Activated T-cell treated with anti-CD3 and anti-CD28 coated beads, Interleukin-2, amount 50 U/mL, for 4 hours (primary cell): Measurements from ENCODE around the gene MIA2. TPM values are rescaled to one million over a fixed set of nuclear protein-coding genes. Genes with fewer than 3 reads are reported as not detected.

Experiments
- ATAC-seq, 2 donors: fragments of 200-7000 bp; cut with Tn5 transposase; one replicate each; pipeline ENCODE4 v1.10.0; 2021
- DNase-seq: peaks from one replicate; pipeline ENCODE4 v3.0.0-alpha.2; 2020
- H3K27me3 Mint-ChIP-seq: one replicate; pipeline ENCODE4 v1.8.0; 2021; ENCODE audit warnings: low read depth, mixed read lengths
- H3K36me3 Mint-ChIP-seq: one replicate; pipeline ENCODE4 v1.8.0; 2022; ENCODE audit warnings: mixed read lengths; ENCODE audit not compliant: insufficient read depth
- H3K4me1 Mint-ChIP-seq: one replicate; pipeline ENCODE4 v1.8.0; 2021; ENCODE audit warnings: low read depth, mixed read lengths
- H3K4me3 Mint-ChIP-seq: one replicate; pipeline ENCODE4 v1.8.0; 2021; ENCODE audit warnings: mild to moderate bottlenecking, moderate library complexity, mixed read lengths
- H3K9me3 Mint-ChIP-seq: one replicate; pipeline ENCODE4 v1.8.0; 2021; ENCODE audit warnings: mixed read lengths
- total RNA-seq, 3 donors: library from RNA; stranded (reverse); gene quantifications; one replicate each; pipeline ENCODE4 v1.2.1, GENCODE V29; 2021

Gene MIA2
- total RNA-seq, 3 donors from 2014 or later, result 14.7 to 19.7 (median 14.8) TPM

DNA sequence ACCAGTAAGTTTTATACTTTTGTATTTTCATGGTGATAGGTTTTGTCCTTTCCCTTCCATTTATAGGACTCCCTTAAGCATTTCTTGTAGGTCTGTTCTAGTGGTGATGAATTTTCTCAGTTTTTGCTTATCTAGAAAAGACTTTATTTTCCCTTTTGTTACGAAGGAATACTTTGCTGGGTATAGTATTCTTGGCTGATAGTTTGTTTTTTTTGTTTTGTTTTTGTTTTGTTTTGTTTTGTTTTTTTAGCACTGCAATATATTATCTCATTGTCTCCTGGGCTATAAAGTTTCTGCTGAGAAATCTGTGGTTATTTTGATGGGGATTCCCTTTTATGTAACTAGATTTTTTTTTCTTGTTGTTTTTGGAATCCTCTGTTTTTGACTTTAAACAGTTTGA lies 130.8 kb downstream of the MIA2 start:
- Mint-ChIP-seq H3K27me3 (no peaks in the 10 kb centered on the region), H3K4me3 (no peak overlapping the region), H3K36me3 (peaks cover 56% of the 10 kb centered on the region), H3K9me3 (peaks cover 30% of the 10 kb centered on the region), H3K4me1 (peaks cover 2% of the 10 kb centered on the region)
- ATAC-seq, result no peak
- no peak for DNase-seq

DNA sequence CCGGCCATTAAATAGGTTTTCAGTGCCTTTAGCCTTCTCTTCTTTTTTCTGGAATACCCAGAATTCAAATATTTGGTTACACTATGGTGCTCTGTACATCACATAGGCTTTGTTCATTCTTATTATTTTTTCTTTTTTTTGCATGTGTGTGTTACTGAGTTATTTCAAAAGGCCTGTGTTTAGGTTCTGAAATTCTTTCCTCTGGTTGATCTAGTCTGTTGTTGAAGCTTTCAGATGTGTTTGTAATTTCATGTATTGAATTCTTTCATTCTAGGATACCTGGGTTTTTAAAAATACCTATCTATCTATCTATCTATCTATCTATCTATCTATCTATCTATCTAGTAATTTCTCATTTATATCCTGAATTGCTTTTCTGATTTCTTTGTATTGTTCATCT lies 131.6 kb downstream of the MIA2 start:
- ATAC-seq (no peak), DNase-seq (no peak)
- Mint-ChIP-seq H3K9me3 (peaks cover 30% of the 10 kb centered on the region), H3K4me3 (no peak overlapping the region), H3K36me3 (peaks cover 50% of the 10 kb centered on the region), H3K4me1 (peaks cover 2% of the 10 kb centered on the region), H3K27me3 (no peaks in the 10 kb centered on the region)

DNA sequence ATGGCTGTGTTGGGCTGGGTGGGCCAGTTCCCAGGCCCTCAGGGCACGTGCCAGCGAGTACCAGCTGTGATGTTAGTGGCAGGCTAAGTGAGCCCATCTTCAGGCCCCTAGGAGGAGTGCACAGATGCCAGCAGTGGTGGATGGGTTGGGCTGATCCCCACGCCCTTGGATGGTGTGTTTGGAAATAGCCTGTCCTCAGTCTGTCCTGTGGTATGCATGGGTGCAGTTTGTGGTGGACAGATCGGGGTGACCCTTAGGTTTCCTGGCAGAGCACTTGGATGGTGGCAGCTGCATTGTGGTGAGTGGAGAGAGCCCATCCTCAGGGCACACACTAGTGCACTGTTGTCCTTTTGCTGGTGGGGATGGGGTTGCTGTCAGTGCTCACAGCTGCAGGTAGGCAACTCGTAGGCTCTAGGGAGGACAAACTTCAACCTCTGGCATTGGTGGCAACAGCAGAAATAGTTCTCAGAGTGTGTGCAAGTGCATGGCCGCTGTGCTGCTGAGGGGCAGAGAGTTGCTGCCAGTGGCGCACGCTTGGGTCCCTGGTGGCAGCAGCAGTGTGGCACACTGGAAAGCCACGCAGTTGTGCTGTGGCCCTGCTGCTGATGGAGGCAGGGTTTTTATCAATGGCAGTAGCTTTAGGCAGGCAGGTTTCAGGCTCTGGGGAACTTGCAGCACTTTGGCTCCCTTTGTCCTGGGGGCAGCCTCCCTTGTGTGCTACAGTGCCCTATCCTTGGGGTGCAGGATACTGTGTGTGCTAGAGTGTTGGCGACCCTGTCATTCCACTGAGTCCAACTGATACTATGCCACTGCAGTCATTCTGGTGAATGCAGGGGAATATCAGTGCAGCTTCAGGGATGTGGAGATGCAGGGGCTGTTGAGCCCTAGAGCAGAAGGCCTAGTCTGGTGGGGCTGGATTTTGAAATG lies 133.0 kb downstream of the MIA2 start:
- Mint-ChIP-seq H3K27me3 (no peaks in the 10 kb centered on the region), H3K9me3 (peaks cover 30% of the 10 kb centered on the region), H3K4me1 (no peaks in the 10 kb centered on the region), H3K36me3 (peaks cover 42% of the 10 kb centered on the region), H3K4me3 (no peak overlapping the region)
- DNase-seq (no peak), ATAC-seq (no peak)

DNA sequence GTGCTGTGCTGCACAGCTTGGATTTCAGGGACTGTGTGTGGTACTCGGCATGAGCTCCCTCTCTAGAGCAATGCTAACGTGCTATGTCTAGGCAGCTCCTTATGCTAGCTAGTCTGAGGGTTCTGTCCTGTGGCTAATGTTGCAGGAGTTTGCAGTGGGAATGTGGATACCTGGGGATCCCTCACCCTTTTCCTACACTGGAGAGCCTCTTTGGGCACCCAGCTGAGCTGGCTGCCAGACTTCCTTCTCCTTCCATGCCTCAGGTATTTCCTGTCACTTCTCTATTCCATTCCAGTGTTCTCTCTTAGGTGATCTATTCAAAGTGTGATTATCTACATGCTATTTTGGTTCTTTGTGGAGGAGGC lies 133.7 kb downstream of the MIA2 start:
- ATAC-seq (no peak), DNase-seq (no peak)
- no peak overlapping the region for H3K4me3 Mint-ChIP-seq
- no peaks in the 10 kb centered on the region for H3K4me1 Mint-ChIP-seq
- H3K9me3 Mint-ChIP-seq, result peaks cover 25% of the 10 kb centered on the region
- peaks cover 36% of the 10 kb centered on the region for H3K36me3 Mint-ChIP-seq
- no peaks in the 10 kb centered on the region for H3K27me3 Mint-ChIP-seq

DNA sequence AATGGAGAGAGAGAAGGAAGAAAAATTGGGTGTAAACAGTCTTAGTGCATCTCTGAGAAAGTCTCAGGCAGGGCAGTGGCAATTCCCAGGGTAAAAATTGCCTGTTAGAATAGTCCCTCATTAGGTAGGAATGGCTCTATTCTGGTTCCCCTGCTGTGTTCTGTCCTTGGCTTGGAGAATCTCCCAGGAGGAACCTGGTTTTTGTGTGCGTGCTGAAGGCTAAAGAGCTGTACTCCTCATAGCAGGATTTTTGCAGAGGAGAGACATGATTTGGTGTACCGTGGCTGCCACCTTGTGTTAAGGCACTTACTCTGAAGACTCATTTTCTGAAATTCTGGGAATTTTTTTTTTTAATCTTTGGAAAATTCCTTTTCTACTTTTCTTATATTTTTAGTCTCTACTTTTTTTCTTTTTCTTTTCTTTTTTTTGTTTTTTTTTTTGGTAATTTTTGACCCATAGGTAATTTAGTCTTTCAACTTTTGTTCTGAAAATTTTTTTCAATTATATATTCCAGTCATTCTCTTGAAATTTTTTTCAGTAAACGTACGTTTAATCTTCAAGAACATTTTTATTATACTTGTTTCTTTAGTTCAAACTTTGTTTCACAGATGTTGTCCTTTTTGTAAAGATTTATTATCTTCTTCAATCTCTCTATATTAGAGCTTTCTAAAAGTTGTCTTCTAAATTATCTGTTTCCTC lies 134.7 kb downstream of the MIA2 start:
- Mint-ChIP-seq H3K4me3 (no peak overlapping the region), H3K9me3 (peaks cover 19% of the 10 kb centered on the region), H3K36me3 (peaks cover 32% of the 10 kb centered on the region), H3K4me1 (no peaks in the 10 kb centered on the region), H3K27me3 (no peaks in the 10 kb centered on the region)
- no peak for DNase-seq
- ATAC-seq, result no peak

DNA sequence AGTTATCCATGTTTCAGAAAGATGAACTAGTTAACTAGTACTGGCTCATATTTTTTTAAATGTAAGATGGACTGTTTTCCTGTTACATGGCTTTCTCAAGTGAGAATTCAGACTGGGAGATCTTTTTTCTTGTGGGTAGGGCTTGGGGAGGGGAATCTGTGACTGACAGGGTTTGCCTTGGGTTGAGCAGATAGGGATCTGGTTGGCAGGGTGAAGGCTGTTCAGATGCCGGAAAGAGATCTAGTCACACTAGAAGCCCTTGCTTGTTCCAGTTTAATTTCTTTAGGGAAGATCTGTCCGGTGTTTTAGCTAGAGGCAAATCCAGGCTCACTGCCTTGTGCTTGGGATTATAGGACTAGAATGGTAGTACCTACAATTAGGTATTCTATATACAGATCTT lies 135.3 kb downstream of the MIA2 start:
- peaks cover 27% of the 10 kb centered on the region for H3K36me3 Mint-ChIP-seq
- H3K9me3 Mint-ChIP-seq, result peaks cover 13% of the 10 kb centered on the region
- no peaks in the 10 kb centered on the region for H3K4me1 Mint-ChIP-seq
- H3K27me3 Mint-ChIP-seq, result no peaks in the 10 kb centered on the region
- ATAC-seq (no peak), DNase-seq (no peak)
- H3K4me3 Mint-ChIP-seq, result no peak overlapping the region

DNA sequence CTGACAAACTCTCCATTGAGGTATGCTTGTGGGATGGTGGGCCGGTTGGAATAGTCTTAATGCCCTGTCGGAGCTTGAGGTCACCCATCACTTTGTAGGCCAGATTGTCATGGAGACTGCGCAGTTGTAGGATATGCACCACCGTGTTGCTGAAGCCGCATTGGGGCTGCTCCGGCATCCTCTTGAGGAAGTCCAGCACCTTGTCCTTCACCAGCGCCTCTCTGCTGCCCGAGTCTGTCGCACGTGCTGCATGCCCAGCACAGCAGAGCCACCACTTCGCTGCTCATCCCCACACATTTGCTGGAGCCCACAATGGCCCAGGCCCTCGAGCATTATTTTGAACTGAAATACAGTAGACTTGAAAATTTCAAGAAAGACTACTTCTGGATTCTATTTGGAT lies 136.7 kb downstream of the MIA2 start:
- Mint-ChIP-seq H3K36me3 (peaks cover 20% of the 10 kb centered on the region), H3K27me3 (no peaks in the 10 kb centered on the region), H3K9me3 (peaks cover 3% of the 10 kb centered on the region), H3K4me3 (no peak overlapping the region), H3K4me1 (no peaks in the 10 kb centered on the region)
- DNase-seq, result no peak
- no peak for ATAC-seq

DNA sequence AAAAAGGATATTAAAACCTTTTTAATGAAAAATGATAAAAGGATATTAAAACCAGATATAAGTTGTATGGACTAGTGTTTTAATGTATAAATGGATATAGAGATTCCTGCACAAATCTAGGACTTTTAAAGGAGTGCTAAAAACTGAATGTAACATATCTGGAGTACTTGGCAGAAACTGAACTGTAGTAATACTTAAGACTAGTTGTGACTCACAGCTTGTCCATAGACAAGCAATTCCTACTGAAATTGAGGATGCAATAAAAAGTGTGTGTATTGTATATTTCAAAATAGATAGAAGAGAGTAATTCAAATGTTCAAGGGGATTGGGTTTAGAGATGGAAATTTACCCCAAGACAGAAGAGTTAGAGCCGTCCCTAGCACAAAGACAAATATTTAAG lies 138.9 kb downstream of the MIA2 start:
- H3K9me3 Mint-ChIP-seq, result no peaks in the 10 kb centered on the region
- H3K27me3 Mint-ChIP-seq, result no peaks in the 10 kb centered on the region
- peaks cover 16% of the 10 kb centered on the region for H3K36me3 Mint-ChIP-seq
- DNase-seq, result no peak
- peaks cover 3% of the 10 kb centered on the region for H3K4me1 Mint-ChIP-seq
- no peak for ATAC-seq
- H3K4me3 Mint-ChIP-seq, result no peak overlapping the region

DNA sequence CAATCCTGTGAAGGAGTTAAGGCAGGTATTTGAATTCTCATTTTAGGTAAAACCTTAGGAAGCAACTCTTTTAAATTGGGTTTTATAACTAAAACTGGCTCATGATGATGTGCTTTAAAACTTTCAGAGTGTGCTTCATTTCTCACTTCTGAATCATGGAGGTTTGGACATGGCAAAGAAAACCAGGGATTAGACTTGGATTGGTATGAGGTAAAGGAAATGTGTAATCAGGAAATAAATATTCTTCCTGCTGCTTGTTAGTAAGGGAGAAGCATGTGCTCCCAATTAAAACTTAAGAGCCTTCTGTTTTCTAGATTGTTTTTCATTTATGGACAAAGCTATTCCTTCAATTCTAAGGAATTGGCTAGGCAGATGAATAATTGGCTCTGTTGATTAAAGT lies 141.1 kb downstream of the MIA2 start:
- H3K4me1 Mint-ChIP-seq, result peaks cover 3% of the 10 kb centered on the region
- ATAC-seq (no peak), DNase-seq (no peak)
- H3K9me3 Mint-ChIP-seq, result no peaks in the 10 kb centered on the region
- no peak overlapping the region for H3K4me3 Mint-ChIP-seq
- no peaks in the 10 kb centered on the region for H3K27me3 Mint-ChIP-seq
- H3K36me3 Mint-ChIP-seq, result peaks cover 14% of the 10 kb centered on the region

DNA sequence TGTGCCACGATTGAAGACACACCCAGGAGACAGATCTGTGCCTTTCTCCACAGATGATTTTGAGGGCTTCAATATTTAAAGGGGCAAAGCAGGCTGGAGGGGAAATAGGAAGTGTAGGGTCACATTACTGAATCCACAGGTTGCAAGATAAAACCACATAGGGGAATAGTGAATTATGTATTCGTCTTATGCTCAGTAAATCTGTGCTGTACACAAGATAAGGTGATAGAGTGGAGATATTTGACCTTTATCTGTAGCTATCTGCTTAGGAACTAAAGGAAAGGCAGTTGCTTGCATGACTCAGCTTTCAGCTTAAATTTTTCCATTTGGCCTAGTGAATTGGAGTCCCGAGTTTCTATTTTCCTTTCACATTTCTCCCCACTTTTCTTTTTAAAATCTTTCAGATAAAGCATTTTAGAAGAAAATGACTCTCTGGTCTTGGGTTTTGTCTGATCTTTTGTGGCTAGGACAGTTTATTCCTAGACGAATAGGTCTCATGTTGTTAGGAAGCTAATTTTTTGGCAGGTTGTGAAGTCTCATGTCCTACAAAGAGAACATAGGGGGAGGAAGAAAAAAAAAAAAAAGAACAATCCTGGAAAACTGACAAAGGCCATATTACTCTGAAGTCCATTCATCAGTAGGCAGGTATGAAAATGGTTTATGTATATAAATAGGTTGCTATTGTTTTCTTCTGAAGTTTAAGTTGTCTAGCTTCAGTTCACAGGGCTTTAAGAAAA lies 143.1 kb downstream of the MIA2 start:
- Mint-ChIP-seq H3K36me3 (peaks cover 7% of the 10 kb centered on the region), H3K27me3 (no peaks in the 10 kb centered on the region), H3K9me3 (no peaks in the 10 kb centered on the region), H3K4me1 (peaks cover 3% of the 10 kb centered on the region), H3K4me3 (no peak overlapping the region)
- ATAC-seq (no peak), DNase-seq (no peak)

DNA sequence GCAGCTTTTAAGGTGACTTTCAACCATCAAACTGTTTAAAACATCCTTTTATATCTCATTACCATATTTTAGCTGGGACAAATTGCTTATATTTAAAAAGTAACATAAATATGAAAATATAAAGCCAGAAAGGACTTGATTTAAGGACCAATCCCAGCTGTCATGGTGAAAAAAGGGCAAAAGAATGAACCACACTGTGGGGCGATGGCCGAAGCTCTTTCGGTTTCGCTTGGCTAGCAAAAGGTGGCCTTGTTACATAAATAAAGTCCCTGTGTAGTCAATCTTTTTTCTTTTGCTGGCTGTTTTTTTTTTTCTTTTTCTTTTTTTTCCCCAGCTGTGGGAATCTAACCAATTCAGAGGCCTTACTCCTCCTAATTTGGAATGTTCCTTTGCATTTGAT lies 147.7 kb downstream of the MIA2 start:
- no peak overlapping the region for H3K4me3 Mint-ChIP-seq
- H3K9me3 Mint-ChIP-seq, result no peaks in the 10 kb centered on the region
- peaks cover 2% of the 10 kb centered on the region for H3K36me3 Mint-ChIP-seq
- H3K27me3 Mint-ChIP-seq, result no peaks in the 10 kb centered on the region
- H3K4me1 Mint-ChIP-seq, result peaks cover 24% of the 10 kb centered on the region
- DNase-seq (no peak), ATAC-seq (no peak)

DNA sequence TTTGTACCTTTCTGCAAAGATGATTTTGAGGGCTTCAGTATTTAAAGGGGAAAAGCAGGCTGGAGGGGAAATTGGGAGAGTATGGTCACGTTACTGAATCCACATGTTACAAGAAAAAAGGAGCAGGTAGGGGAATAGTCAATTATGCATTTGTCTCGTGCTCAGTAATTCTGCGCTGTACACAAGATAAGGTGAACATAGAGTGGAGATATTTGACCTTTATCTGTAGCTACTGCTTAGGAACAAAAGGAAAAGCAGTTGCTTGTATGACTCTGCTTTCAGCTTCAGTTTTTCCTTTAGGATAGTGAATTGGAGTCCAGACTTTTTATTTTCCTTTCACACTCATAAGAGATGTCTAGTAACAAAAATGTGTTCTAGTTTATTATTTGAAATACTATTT lies 148.7 kb downstream of the MIA2 start:
- Mint-ChIP-seq H3K9me3 (no peaks in the 10 kb centered on the region), H3K4me1 (peaks cover 21% of the 10 kb centered on the region), H3K4me3 (no peak overlapping the region), H3K27me3 (no peaks in the 10 kb centered on the region), H3K36me3 (peaks cover 7% of the 10 kb centered on the region)
- DNase-seq, result no peak
- no peak for ATAC-seq

DNA sequence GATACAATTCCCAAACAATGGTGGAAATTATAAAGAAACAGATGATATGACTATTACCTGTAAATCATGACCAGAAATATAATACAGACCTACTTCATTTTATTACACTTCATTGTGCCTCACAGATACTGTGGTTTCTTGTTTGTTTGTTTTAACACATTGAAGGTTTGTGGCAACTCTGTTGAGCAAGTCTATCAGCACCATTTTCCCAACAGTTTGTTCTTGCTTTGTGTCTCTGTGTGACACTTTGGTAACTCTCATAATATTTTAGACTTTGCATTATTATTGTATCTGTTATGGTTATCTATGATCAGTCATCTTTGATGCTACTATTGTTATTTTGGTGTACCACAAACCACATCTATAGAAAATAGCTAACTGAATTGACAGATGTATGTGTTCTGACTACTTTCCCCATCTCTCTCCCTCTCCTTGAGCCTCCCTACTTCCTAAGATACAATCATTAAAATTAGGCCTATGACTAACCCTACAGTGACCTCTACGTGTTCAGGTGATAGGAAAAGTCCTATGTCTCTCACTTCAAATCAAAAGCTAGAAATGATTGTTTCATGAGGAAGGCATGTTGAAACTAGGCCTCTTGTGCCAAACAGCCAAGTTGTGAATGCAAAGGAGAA lies 149.4 kb downstream of the MIA2 start:
- H3K9me3 Mint-ChIP-seq, result no peaks in the 10 kb centered on the region
- peak; percentile 77 to 81 for ATAC-seq
- no peaks in the 10 kb centered on the region for H3K27me3 Mint-ChIP-seq
- peaks cover 9% of the 10 kb centered on the region for H3K36me3 Mint-ChIP-seq
- peaks cover 21% of the 10 kb centered on the region for H3K4me1 Mint-ChIP-seq
- H3K4me3 Mint-ChIP-seq, result no peak overlapping the region
- no peak for DNase-seq

DNA sequence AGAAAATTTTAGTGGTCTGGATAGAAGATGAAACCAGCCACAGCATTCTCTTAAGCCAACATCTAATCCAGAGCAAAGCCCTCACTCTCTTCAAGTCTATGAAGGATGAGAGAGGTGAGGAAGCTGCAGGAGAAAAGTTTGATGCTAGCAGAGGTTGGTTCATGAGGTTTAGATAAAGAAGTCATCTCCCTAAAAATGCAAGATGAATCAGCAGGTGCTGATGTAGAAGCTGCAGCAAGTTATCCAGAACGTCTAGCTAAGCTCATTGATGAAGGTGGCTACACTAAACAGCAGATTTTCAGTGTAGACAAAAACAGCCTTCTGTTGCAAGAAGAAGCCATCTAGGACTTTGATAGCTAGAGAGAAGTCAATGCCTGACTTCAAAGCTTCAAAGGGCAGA lies 150.0 kb downstream of the MIA2 start:
- H3K4me3 Mint-ChIP-seq, result no peak overlapping the region
- no peaks in the 10 kb centered on the region for H3K9me3 Mint-ChIP-seq
- H3K27me3 Mint-ChIP-seq, result no peaks in the 10 kb centered on the region
- DNase-seq (no peak), ATAC-seq (no peak)
- peaks cover 21% of the 10 kb centered on the region for H3K4me1 Mint-ChIP-seq
- peaks cover 14% of the 10 kb centered on the region for H3K36me3 Mint-ChIP-seq
